ENCODE results near the gene ZC2HC1C.

DNA sequence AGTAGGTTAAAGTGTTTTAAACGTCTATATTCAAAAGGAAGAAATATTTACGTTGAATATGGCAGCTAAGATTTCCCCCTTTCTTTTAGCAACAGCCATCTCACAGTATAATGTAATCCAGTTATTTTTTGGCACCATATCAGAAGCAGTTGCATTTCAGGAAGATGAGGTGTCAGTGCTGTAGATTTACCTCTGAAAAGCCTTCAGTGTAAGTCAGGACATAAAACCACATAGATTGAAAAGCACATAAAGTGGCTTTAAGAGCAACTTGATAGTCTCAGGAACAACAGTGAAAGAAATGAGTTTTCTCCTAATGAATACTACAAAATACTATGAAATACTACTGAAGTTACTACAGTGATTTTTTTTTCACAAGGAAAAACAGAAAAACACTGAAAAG lies 25.1 kb upstream of the ZC2HC1C start:
- TF ChIP-seq PREB (CRISPR knock-in tag; IDR thresholded peaks at IDR 0.05) = no peak
- TF ChIP-seq POLR2AphosphoS5 (IDR thresholded peaks at IDR 0.05; ENCODE audit: low read depth, low read length) = no peak
